ENCODE data around the gene SFXN5. TPM values are rescaled to one million over a fixed set of nuclear protein-coding genes. Genes with fewer than 3 reads are reported as not detected.

The SFXN5 gene
- total RNA-seq, 2 donors from 2014 or later = 12.8 to 23.2 TPM

DNA sequence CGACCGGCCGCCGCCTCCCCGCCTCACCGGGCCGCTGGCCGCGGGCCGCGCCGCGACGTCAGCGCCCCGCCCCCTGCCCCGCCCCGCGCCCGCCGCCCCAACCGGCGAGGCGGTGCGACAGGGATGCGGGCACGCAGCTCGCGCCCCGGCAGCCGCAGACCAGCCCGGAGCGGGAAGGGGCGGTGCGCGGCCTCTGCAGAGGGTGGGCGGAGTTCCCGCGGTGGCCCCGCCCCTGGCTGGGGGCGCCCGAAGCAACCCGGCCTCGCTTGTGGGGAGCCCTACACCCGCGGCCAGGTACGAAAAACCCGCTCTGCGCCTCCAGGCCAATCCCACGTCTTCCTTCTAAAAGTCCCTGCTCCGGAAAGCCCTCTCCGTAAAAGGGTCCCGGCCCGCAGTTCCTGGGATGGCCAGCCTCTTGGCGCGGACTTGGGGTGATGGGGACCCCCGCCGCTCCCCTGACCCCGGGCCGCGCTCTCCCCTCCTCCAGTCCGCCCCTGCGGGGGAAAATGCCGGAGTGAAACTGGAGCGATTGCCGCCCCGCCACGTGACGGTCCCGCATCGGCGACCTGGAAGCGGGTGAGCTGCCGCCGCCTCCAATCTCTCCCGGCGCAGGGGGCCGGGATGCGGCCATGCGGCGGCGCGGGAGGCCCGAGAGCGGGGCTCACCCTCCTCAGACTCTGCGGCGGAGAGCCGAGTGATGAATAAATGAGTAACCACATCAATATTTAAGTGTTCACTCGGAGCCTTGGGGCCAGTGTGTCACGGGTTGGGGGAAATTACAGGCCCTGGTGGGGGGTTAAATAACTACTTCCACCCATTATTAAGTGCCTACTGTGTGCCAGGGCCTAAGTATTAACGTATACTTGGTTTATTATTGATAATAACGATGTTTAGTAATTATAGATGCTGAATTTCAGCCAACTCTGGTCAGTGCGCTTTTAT, 41.7 kb upstream of the SFXN5 start, which contains the start of gene RAB11FIP5:
RAB11FIP5 (minus strand) TSS at position 36 of the 942 bp plus-strand sequence. CDS start 171 bp downstream, outside the sequence.
- intact Hi-C loops (cut with DNase I) = loop anchor here (2.0 kb wide), 1 partner anchor 42 kb away; the partner anchor contains the start of gene SFXN5
- 1% methylated on average over 75 of the region's 93 CpGs for WGBS
- Histone ChIP-seq H3K4me3 (peak within 1 kb of the TSS; percentile 80), H3K9me3 (no peaks in the 10 kb centered on the region), H3K27me3 (replicated peaks; ENCODE audit: insufficient read depth) (no peaks in the 10 kb centered on the region), H3K36me3 (no peaks in the 10 kb centered on the region), H3K27ac (peak within 1 kb of the TSS; percentile 81 to 90), H3K4me1 (replicated peaks) (peaks cover 10% of the 10 kb centered on the region)
- TF ChIP-seq POLR2AphosphoS5 (IDR thresholded peaks at IDR 0.05) (peak; percentile 11), POLR2A (IDR thresholded peaks at IDR 0.05) (peak; percentile 21)
- TF ChIP-seq, protein P1, sequence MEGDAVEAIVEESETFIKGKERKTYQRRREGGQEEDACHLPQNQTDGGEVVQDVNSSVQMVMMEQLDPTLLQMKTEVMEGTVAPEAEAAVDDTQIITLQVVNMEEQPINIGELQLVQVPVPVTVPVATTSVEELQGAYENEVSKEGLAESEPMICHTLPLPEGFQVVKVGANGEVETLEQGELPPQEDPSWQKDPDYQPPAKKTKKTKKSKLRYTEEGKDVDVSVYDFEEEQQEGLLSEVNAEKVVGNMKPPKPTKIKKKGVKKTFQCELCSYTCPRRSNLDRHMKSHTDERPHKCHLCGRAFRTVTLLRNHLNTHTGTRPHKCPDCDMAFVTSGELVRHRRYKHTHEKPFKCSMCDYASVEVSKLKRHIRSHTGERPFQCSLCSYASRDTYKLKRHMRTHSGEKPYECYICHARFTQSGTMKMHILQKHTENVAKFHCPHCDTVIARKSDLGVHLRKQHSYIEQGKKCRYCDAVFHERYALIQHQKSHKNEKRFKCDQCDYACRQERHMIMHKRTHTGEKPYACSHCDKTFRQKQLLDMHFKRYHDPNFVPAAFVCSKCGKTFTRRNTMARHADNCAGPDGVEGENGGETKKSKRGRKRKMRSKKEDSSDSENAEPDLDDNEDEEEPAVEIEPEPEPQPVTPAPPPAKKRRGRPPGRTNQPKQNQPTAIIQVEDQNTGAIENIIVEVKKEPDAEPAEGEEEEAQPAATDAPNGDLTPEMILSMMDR (IDR thresholded peaks at IDR 0.05) = peak in 3 of 4 experiments; percentile 4 to 20 (median 17)
- DNase-seq (ENCODE audit: low spot score) = peak; percentile 74

DNA sequence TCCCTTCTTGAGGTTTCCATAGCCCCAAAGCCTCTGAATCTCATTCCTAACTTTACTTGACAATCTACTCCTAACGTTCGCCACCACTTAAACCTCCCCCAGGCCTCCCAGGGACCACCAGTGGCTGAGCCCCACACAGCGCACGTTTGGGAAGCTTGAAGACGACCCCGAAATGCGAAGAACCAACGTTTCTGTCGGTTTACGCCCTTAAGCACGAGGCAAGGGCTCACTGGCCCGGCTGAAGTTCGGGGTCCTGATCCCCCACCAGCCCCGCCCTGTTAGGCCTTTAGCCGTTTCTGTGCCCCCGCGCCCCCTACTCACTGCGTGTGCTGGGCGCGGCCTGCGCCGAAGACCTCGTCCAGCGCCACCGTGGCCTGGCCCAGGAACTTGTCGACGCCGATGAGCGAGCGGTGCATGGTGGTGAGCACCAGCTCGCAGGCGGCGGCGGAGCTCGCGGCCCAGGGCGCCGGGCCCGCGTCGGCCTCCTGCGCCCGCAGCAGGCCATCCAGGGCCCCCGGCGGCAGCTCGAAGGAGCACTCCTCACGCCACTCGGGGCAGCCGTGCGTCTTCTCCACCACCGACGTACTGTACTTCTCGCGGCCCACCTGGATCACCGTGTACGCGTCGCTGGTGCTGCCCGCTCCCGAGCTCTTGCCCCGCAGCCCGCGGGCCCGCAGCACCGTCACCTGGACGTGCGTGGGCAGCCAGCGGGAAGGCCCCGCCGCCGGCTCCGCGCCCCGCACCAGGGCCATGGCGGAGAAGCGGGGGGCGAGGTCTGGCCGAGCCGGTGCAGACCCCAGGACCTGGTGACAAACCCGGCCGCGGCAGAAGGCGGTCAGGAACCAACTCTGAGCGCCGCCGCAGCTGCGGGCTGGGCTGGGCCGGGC, 40.8 kb upstream of the SFXN5 start:
- DNase-seq (ENCODE audit: low spot score) = no peak
- intact Hi-C loops (cut with DNase I) = loop anchor here (2.0 kb wide), 1 partner anchor 41 kb away; the partner anchor contains the start of gene SFXN5

DNA sequence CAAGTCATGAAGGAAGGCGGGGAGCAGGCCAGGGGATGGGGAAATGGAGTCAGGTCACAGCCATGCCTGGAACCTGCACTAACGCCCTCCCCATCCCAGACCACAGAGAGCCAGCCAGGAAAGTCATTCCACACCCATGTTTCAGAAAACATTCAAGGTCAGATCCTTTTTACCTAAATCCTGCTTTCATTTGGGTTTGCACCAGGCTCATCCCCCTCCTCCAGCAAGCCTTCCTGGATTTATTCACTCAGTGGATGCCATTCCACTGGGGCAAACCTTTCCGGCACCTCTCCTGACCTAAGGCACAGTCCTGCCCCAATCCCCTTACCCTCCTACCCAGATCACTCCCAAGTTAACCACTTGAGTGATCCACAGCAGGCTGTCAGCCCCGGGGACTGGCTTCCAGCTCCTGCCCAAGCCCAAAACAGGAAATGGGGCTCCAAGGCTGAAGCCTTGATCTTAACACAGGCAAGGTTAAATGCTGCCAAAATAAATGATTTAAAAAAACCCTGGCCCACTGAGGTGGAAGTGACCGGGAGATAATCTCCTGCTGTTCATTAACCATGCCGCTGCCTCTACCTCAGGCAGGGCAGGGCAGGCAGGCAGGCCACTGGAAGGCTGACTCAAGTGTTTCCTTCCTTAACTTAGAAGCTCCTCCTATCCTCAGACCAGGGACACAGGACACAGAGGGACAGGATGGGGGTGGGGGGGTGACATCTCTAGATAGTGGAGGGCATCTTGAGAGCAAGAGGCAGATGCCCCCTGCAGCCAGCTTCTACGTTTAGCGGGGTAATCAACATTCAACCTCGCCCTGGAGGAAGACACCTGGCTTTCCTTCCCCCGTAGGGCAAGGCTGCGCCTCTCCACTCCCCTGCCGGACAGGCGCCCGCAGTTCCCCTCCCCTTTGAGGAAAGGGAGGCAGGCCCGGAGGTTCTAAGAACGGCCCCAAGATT, 39.8 kb upstream of the SFXN5 start:
- intact Hi-C loops (cut with DNase I) = loop anchor here (2.0 kb wide), 1 partner anchor 41 kb away; the partner anchor contains the start of gene SFXN5
- H3K4me1 ChIP-seq (replicated peaks) = peaks cover 10% of the 10 kb centered on the region
- DNase-seq (ENCODE audit: low spot score) = no peak

More for the DNA sequence above, 40.8 kb upstream of the SFXN5 start:
- no peaks in the 10 kb centered on the region for H3K27me3 ChIP-seq (replicated peaks; ENCODE audit: insufficient read depth)
- peak overlapping the region; percentile 80 for H3K4me3 ChIP-seq
- WGBS = under 1% methylated on average over 62 of the region's 88 CpGs
- H3K36me3 ChIP-seq = no peaks in the 10 kb centered on the region
- H3K4me1 ChIP-seq (replicated peaks) = peaks cover 10% of the 10 kb centered on the region
- H3K27ac ChIP-seq = peak overlapping the region; percentile 81 to 90
- H3K9me3 ChIP-seq = no peaks in the 10 kb centered on the region
- TF ChIP-seq POLR2A (IDR thresholded peaks at IDR 0.05) = peak; percentile 62
- no peak for TF ChIP-seq POLR2AphosphoS5 (IDR thresholded peaks at IDR 0.05)
- TF ChIP-seq, protein P1 (IDR thresholded peaks at IDR 0.05) = peak in 1 of 4 experiments; percentile 9

More for the DNA sequence above, 39.8 kb upstream of the SFXN5 start:
- H3K27me3 ChIP-seq (replicated peaks; ENCODE audit: insufficient read depth) = no peaks in the 10 kb centered on the region
- H3K27ac ChIP-seq = peak overlapping the region; percentile 81 to 90
- no peaks in the 10 kb centered on the region for H3K9me3 ChIP-seq
- no peaks in the 10 kb centered on the region for H3K36me3 ChIP-seq
- H3K4me3 ChIP-seq = peak overlapping the region; percentile 80
- 24% methylated on average over 16 of the region's 16 CpGs for WGBS
- TF ChIP-seq, protein P1 (IDR thresholded peaks at IDR 0.05) = no peak
- TF ChIP-seq POLR2A (IDR thresholded peaks at IDR 0.05) = peak; percentile 35
- peak; percentile 3 for TF ChIP-seq POLR2AphosphoS5 (IDR thresholded peaks at IDR 0.05)

Data from prostate gland (tissue), 2 donors.